Hematopoietic multipotent progenitor cell treated with erythropoietin and hydrocortisone succinate and interleukin-3 and kit ligand, for 17 days (in vitro differentiated cells): Measurements from ENCODE around the gene ICOSLG.
"Not testable (repeated sequence)": the region's sequence is repeated elsewhere in the genome, so short reads cannot be mapped to it uniquely, and the experiment has no call there.

Experiments used
- DNase-seq: peaks from one replicate; pipeline ENCODE4 v3.0.0-alpha.2; 2015; ENCODE audit warnings: low spot score

The ICOSLG gene

GRCh38 chr21:44181506-44181905 lies 59.2 kb downstream of the ICOSLG start:
- DNase-seq, result not testable (repeated sequence)

- not testable (repeated sequence) for DNase-seq
Measured at GRCh38 chr21:44176127-44176526, 64.6 kb downstream of the ICOSLG start.

- not testable (repeated sequence) for DNase-seq
Measured at GRCh38 chr21:44175189-44175588, 65.6 kb downstream of the ICOSLG start.
